Astrocyte (in vitro differentiated cells and primary cell): Measurements from ENCODE around the gene LMBR1L.

Source experiments
- EZH2 ChIP-seq: IDR thresholded peaks from 2 replicates; pipeline ENCODE4 v1.6.1; 2012; ENCODE audit warnings: mild to moderate bottlenecking, low read length, inconsistent platforms; ENCODE audit not compliant: insufficient read depth
- TF ChIP-seq, protein P1 (sequence below): IDR thresholded peaks from 2 replicates; pipeline ENCODE4 v1.5.1; 2011; ENCODE audit warnings: low read depth, mild to moderate bottlenecking, inconsistent platforms, low read length, moderate library complexity; ENCODE audit not compliant: insufficient read depth

GRCh38 chr12:49129332-49130150 is 18.9 kb upstream of the LMBR1L start:
- TF ChIP-seq, protein P1, sequence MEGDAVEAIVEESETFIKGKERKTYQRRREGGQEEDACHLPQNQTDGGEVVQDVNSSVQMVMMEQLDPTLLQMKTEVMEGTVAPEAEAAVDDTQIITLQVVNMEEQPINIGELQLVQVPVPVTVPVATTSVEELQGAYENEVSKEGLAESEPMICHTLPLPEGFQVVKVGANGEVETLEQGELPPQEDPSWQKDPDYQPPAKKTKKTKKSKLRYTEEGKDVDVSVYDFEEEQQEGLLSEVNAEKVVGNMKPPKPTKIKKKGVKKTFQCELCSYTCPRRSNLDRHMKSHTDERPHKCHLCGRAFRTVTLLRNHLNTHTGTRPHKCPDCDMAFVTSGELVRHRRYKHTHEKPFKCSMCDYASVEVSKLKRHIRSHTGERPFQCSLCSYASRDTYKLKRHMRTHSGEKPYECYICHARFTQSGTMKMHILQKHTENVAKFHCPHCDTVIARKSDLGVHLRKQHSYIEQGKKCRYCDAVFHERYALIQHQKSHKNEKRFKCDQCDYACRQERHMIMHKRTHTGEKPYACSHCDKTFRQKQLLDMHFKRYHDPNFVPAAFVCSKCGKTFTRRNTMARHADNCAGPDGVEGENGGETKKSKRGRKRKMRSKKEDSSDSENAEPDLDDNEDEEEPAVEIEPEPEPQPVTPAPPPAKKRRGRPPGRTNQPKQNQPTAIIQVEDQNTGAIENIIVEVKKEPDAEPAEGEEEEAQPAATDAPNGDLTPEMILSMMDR: no peak
- no peak for TF ChIP-seq EZH2
